OCI-LY7 (cell line): Measurements from ENCODE around the gene PRIMA1. TPM values are rescaled to one million over a fixed set of nuclear protein-coding genes. Genes with fewer than 3 reads are reported as not detected.

Source experiments
- BruUV-seq: library from RNA; stranded (reverse); fragments of 400-500 nt; replicated peaks from 2 replicates; lab custom pipeline; 2021; lab: Mats Ljungman, UMichigan
- CTCF ChIA-PET: fragments of 300-600 bp; sonication (Branson Sonifier 250); formaldehyde crosslinking; loops from one replicate; lab custom pipeline; 2022; ENCODE audit warnings: antibody characterized with exemption; ENCODE audit not compliant: unreplicated experiment; lab: Charles Lee
- POLR2A ChIA-PET: fragments of 300-600 bp; sonication (Branson Sonifier 250); formaldehyde crosslinking; loops from one replicate; lab custom pipeline; 2022; ENCODE audit warnings: antibody characterized with exemption; lab: Charles Lee
- DNase-seq: peaks from one replicate; pipeline ENCODE4 v3.0.0-alpha.2; 2015; ENCODE audit warnings: low spot score
- H2AFZ ChIP-seq: fragments of 200-600 bp; sonication (generic), shearing (Covaris generic); 2 replicates; pipeline ENCODE4 v1.6.1; 2014; ENCODE audit warnings: mild to moderate bottlenecking, antibody characterized with exemption, low read length, moderate library complexity
- H3K27ac ChIP-seq: fragments of 200-600 bp; sonication (generic); 2 replicates; pipeline ENCODE4 v1.5.1; 2014; ENCODE audit warnings: mixed run types, low read depth, mild to moderate bottlenecking, moderate library complexity, low read length, inconsistent platforms; ENCODE audit not compliant: poor library complexity, severe bottlenecking
- H3K36me3 ChIP-seq: fragments of 200-600 bp; sonication (generic); 2 replicates; pipeline ENCODE4 v1.6.1; 2014; ENCODE audit warnings: mild to moderate bottlenecking, antibody characterized with exemption, low read length, moderate library complexity, mixed read lengths; ENCODE audit not compliant: insufficient read depth
- H3K4me1 ChIP-seq: fragments of 200-600 bp; sonication (generic); 2 replicates; pipeline ENCODE4 v1.5.1; 2014; ENCODE audit warnings: mild to moderate bottlenecking, low read length; ENCODE audit not compliant: insufficient read depth, poor library complexity, severe bottlenecking
- H3K4me2 ChIP-seq: fragments of 200-600 bp; sonication (generic); 2 replicates; pipeline ENCODE4 v1.6.1; 2014; ENCODE audit warnings: mild to moderate bottlenecking, low read length
- H3K4me3 ChIP-seq: fragments of 200-600 bp; sonication (generic); 2 replicates; pipeline ENCODE4 v1.5.1; 2014; ENCODE audit warnings: mild to moderate bottlenecking, low read depth, low read length; ENCODE audit not compliant: poor library complexity, severe bottlenecking
- H3K79me2 ChIP-seq: fragments of 200-600 bp; sonication (generic); 2 replicates; pipeline ENCODE4 v1.6.1; 2016; ENCODE audit warnings: low read depth, mild to moderate bottlenecking, low read length, moderate library complexity, mixed read lengths; ENCODE audit not compliant: insufficient read depth
- H3K9me2 ChIP-seq: fragments of 200-600 bp; sonication (generic); 2 replicates; pipeline ENCODE4 v1.6.1; 2016; ENCODE audit warnings: mild to moderate bottlenecking, low read length, mixed read lengths; ENCODE audit not compliant: insufficient read depth
- H3K9me3 ChIP-seq: fragments of 200-600 bp; sonication (generic); 2 replicates; pipeline ENCODE4 v1.6.1; 2014; ENCODE audit warnings: mild to moderate bottlenecking, mixed run types, low read length, mixed read lengths
- H4K20me1 ChIP-seq: fragments of 200-600 bp; sonication (generic); 2 replicates; pipeline ENCODE4 v1.6.1; 2014; ENCODE audit warnings: mild to moderate bottlenecking, antibody characterized with exemption, low read length, moderate library complexity, mixed read lengths; ENCODE audit not compliant: insufficient read depth
- EZH2phosphoT487 ChIP-seq: fragments of 200-600 bp; sonication (generic); IDR thresholded peaks from 2 replicates; pipeline ENCODE4 v1.6.1; 2018; ENCODE audit warnings: low read depth, borderline replicate concordance, mild to moderate bottlenecking, mixed run types, antibody characterized with exemption, low read length, moderate library complexity, mixed read lengths
- intact Hi-C: fragments of 100-400 bp; cut with micrococcal nuclease; formaldehyde crosslinking; loops from one replicate; pipeline ENCODE4 v1.10.0; 2022; ENCODE audit not compliant: unreplicated experiment
- total RNA-seq, 2 experiments: library from RNA; depleted of rRNA in 1 of 2; stranded (reverse); fragments of >200 nt in 1 of 2; shearing (Covaris generic) in 1 of 2; gene quantifications; 2 replicates each; pipeline ENCODE4 v1.2.3, GENCODE V29; 2014 to 2022
- TF ChIP-seq, protein P1 (sequence below): fragments of 200-600 bp; sonication (generic); conservative IDR thresholded peaks from 2 replicates; pipeline ENCODE4 v1.5.1; 2014; ENCODE audit warnings: mild to moderate bottlenecking, antibody characterized with exemption, low read length, moderate library complexity, mixed read lengths

The PRIMA1 gene
- total RNA-seq, 2 experiments from 2014 or later, result not detected

DNA sequence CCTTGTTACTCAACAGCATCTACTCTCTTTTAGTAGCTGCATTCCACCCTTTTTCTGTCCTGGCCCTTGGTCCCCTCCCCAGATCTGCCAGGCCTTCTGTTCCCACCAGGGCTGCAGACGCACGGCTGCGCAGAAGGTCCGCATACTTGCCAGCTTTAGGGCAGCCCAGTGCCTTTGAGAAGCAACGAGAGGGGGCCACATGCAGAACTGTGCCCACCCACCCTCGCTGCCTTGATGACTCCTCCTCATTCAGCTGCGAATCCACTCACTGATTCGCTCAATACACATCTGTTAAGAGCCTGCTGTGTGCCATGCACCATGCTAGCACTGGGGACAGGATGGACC, 39.2 kb downstream of the PRIMA1 start:
- DNase-seq, result no peak
- POLR2A ChIA-PET, result no interaction called here
- TF ChIP-seq, protein P1, sequence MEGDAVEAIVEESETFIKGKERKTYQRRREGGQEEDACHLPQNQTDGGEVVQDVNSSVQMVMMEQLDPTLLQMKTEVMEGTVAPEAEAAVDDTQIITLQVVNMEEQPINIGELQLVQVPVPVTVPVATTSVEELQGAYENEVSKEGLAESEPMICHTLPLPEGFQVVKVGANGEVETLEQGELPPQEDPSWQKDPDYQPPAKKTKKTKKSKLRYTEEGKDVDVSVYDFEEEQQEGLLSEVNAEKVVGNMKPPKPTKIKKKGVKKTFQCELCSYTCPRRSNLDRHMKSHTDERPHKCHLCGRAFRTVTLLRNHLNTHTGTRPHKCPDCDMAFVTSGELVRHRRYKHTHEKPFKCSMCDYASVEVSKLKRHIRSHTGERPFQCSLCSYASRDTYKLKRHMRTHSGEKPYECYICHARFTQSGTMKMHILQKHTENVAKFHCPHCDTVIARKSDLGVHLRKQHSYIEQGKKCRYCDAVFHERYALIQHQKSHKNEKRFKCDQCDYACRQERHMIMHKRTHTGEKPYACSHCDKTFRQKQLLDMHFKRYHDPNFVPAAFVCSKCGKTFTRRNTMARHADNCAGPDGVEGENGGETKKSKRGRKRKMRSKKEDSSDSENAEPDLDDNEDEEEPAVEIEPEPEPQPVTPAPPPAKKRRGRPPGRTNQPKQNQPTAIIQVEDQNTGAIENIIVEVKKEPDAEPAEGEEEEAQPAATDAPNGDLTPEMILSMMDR, result no peak
- TF ChIP-seq EZH2phosphoT487, result no peak
- no peak overlapping the region for H3K4me2 ChIP-seq
- H3K9me3 ChIP-seq, result no peaks in the 10 kb centered on the region
- no peaks in the 10 kb centered on the region for H3K79me2 ChIP-seq
- H3K4me3 ChIP-seq, result no peak overlapping the region
- no peaks in the 10 kb centered on the region for H4K20me1 ChIP-seq
- H3K27ac ChIP-seq, result no peak overlapping the region
- intact Hi-C loops, result no loop called here
- CTCF ChIA-PET, result no interaction called here
- no peaks in the 10 kb centered on the region for H3K9me2 ChIP-seq
- H2AFZ ChIP-seq, result no peak overlapping the region
- no peaks in the 10 kb centered on the region for H3K4me1 ChIP-seq
- no peaks in the 10 kb centered on the region for H3K36me3 ChIP-seq
- BruUV-seq, result no TSS peak

GRCh38 chr14:93748208-93749075, 39.8 kb downstream of the PRIMA1 start:
- no TSS peak for BruUV-seq
- H3K36me3 ChIP-seq, result no peaks in the 10 kb centered on the region
- TF ChIP-seq EZH2phosphoT487, result no peak
- TF ChIP-seq, protein P1, result no peak
- ChIA-PET POLR2A (no interaction called here), CTCF (no interaction called here)
- no peaks in the 10 kb centered on the region for H3K9me3 ChIP-seq
- H3K4me3 ChIP-seq, result no peak overlapping the region
- intact Hi-C loops, result no loop called here
- no peaks in the 10 kb centered on the region for H3K4me1 ChIP-seq
- H3K4me2 ChIP-seq, result no peak overlapping the region
- H3K9me2 ChIP-seq, result no peaks in the 10 kb centered on the region
- H4K20me1 ChIP-seq, result no peaks in the 10 kb centered on the region
- no peak for DNase-seq
- no peak overlapping the region for H3K27ac ChIP-seq
- no peak overlapping the region for H2AFZ ChIP-seq
- no peaks in the 10 kb centered on the region for H3K79me2 ChIP-seq

- CTCF ChIA-PET, result no interaction called here
- BruUV-seq, result no TSS peak
- no peak overlapping the region for H3K27ac ChIP-seq
Observed at GRCh38 chr14:93747560-93747959, 40.7 kb downstream of the PRIMA1 start.

More at GRCh38 chr14:93747560-93747959, 40.7 kb downstream of the PRIMA1 start:
- H3K9me2 ChIP-seq, result no peaks in the 10 kb centered on the region
- POLR2A ChIA-PET, result no interaction called here
- DNase-seq, result no peak
- no peaks in the 10 kb centered on the region for H3K9me3 ChIP-seq
- H2AFZ ChIP-seq, result no peak overlapping the region
- H3K36me3 ChIP-seq, result no peaks in the 10 kb centered on the region
- H3K4me3 ChIP-seq, result no peak overlapping the region
- intact Hi-C loops, result no loop called here
- H3K79me2 ChIP-seq, result no peaks in the 10 kb centered on the region
- TF ChIP-seq, protein P1, result no peak
- no peak for TF ChIP-seq EZH2phosphoT487
- no peaks in the 10 kb centered on the region for H4K20me1 ChIP-seq
- no peak overlapping the region for H3K4me2 ChIP-seq
- no peaks in the 10 kb centered on the region for H3K4me1 ChIP-seq
